SK-N-SH (cell line): ENCODE data around the gene FGGY. TPM values are rescaled to one million over a fixed set of nuclear protein-coding genes. Genes with fewer than 3 reads are reported as not detected.

Source experiments
- CTCF ChIA-PET: fragments of 300-600, 350-600 bp; formaldehyde crosslinking; extraction: SDS; loops from one replicate; lab custom pipeline; 2021; lab: Yijun Ruan, JAX
- POLR2A ChIA-PET: fragments of 350-600 bp; sonication (Branson Sonifier 250); formaldehyde crosslinking; extraction: SDS; loops from one replicate; lab custom pipeline; 2020; ENCODE audit warnings: antibody characterized with exemption, inconsistent platforms; lab: Yijun Ruan, JAX
- DNase-seq: peaks from one replicate; pipeline ENCODE4 v3.0.0; 2012
- H2AFZ ChIP-seq: fragments of 200-600 bp; sonication (generic); 2 replicates; pipeline ENCODE4 v1.8.1; 2016; ENCODE audit warnings: antibody characterized with exemption, mild to moderate bottlenecking, low read depth
- H3F3A ChIP-seq: fragments of 200-600 bp; sonication (generic); replicated peaks from 2 replicates; pipeline ENCODE3; 2016; ENCODE audit warnings: antibody characterized with exemption, mild to moderate bottlenecking; ENCODE audit not compliant: insufficient read depth
- H3K27ac ChIP-seq, 2 experiments: fragments of 200-500 bp in 1 of 2; fragments of 200-600 bp in 1 of 2; sonication (Bioruptor generic) in 1 of 2; sonication (generic), shearing (Covaris generic) in 1 of 2; 2 replicates each; pipeline versions ENCODE4 v1.5.1 to v1.6.1; 2014 to 2016; ENCODE audit warnings: low read depth in 2 of 2, inconsistent platforms in 1 of 2, low read length in 1 of 2, mild to moderate bottlenecking in 1 of 2, mixed read lengths in 1 of 2
- H3K27me3 ChIP-seq: fragments of 200-600 bp; sonication (generic), shearing (Covaris generic); 2 replicates; pipeline ENCODE4 v1.6.1; 2016; ENCODE audit warnings: mixed run types; ENCODE audit not compliant: insufficient read depth
- H3K36me3 ChIP-seq, 2 experiments: fragments of 200-500 bp in 1 of 2; fragments of 200-600 bp in 1 of 2; sonication (Bioruptor generic) in 1 of 2; sonication (generic) in 1 of 2; replicated peaks in 1 of 2; 2 replicates each; pipeline versions ENCODE3 to v1.5.1; 2014 to 2016; ENCODE audit warnings: low read length in 1 of 2, mild to moderate bottlenecking in 1 of 2; ENCODE audit not compliant: insufficient read depth in 2 of 2, control insufficient read depth in 1 of 2
- H3K4me1 ChIP-seq, 2 experiments: fragments of 200-500 bp in 1 of 2; fragments of 200-600 bp in 1 of 2; sonication (Bioruptor generic) in 1 of 2; sonication (generic), shearing (Covaris generic) in 1 of 2; 2 replicates each; pipeline versions ENCODE4 v1.5.1 to v1.6.1; 2014 to 2016; ENCODE audit warnings: low read depth in 1 of 2, low read length in 1 of 2, mixed run types in 1 of 2; ENCODE audit not compliant: insufficient read depth in 2 of 2, control insufficient read depth in 1 of 2
- H3K4me2 ChIP-seq: fragments of 200-600 bp; sonication (generic), shearing (Covaris generic); 2 replicates; pipeline ENCODE4 v1.6.1; 2017; ENCODE audit warnings: mixed run types
- H3K4me3 ChIP-seq, 2 experiments: fragments of 200-500 bp in 1 of 2; fragments of 200-600 bp in 1 of 2; sonication (Bioruptor generic) in 1 of 2; sonication (generic), shearing (Covaris generic) in 1 of 2; 2 replicates each; pipeline versions ENCODE4 v1.5.1 to v1.8.1; 2014 to 2016; ENCODE audit warnings: low read depth in 2 of 2, inconsistent platforms in 1 of 2, low read length in 1 of 2, mild to moderate bottlenecking in 1 of 2, mixed read lengths in 1 of 2, moderate library complexity in 1 of 2
- H3K79me2 ChIP-seq: fragments of 200-600 bp; sonication (generic); 2 replicates; pipeline ENCODE4 v1.8.1; 2017; ENCODE audit warnings: mild to moderate bottlenecking; ENCODE audit not compliant: insufficient read depth
- H3K9ac ChIP-seq: fragments of 200-600 bp; sonication (generic); 2 replicates; pipeline ENCODE4 v1.6.1; 2017; ENCODE audit warnings: mixed run types
- H3K9me2 ChIP-seq: fragments of 200-600 bp; sonication (generic); 2 replicates; pipeline ENCODE4 v1.6.1; 2017; ENCODE audit warnings: mixed run types
- H3K9me3 ChIP-seq: fragments of 200-600 bp; sonication (generic); 2 replicates; pipeline ENCODE4 v1.6.1; 2017; ENCODE audit warnings: mixed run types, mild to moderate bottlenecking, moderate library complexity
- H4K20me1 ChIP-seq: fragments of 200-600 bp; sonication (generic); 2 replicates; pipeline ENCODE4 v1.6.1; 2017; ENCODE audit warnings: mild to moderate bottlenecking, mixed run types; ENCODE audit not compliant: insufficient read depth
- EP300 ChIP-seq, 2 experiments: IDR thresholded peaks; 2 replicates each; pipeline versions ENCODE4 v1.4.0 to v1.6.1; 2012; ENCODE audit warnings: borderline replicate concordance in 1 of 2, low read depth in 1 of 2, low read length in 1 of 2
- EZH2phosphoT487 ChIP-seq: fragments of 200-600 bp; sonication (generic); IDR thresholded peaks from 2 replicates; pipeline ENCODE4 v1.6.1; 2017; ENCODE audit warnings: low read depth, mixed run types, mild to moderate bottlenecking, antibody characterized with exemption, moderate library complexity, borderline replicate concordance
- FOXM1 ChIP-seq: IDR thresholded peaks from 2 replicates; pipeline ENCODE4 v1.4.0; 2012; ENCODE audit warnings: low read depth, mild to moderate bottlenecking
- GABPA ChIP-seq: IDR thresholded peaks from 2 replicates; pipeline ENCODE4 v1.4.0; 2012; ENCODE audit warnings: low read depth, mild to moderate bottlenecking
- JUND ChIP-seq: IDR thresholded peaks from 2 replicates; pipeline ENCODE4 v1.4.0; 2012
- NRF1 ChIP-seq: IDR thresholded peaks from 2 replicates; pipeline ENCODE4 v1.6.1; 2012; ENCODE audit warnings: low read depth, mild to moderate bottlenecking, low read length
- RAD21 ChIP-seq: IDR thresholded peaks from 2 replicates; pipeline ENCODE4 v1.6.1; 2012; ENCODE audit warnings: mild to moderate bottlenecking, low read length
- RFX5 ChIP-seq: IDR thresholded peaks from 2 replicates; pipeline ENCODE4 v1.6.1; 2012; ENCODE audit warnings: mild to moderate bottlenecking, improper control_type of control experiment, low read length
- ZBTB33 ChIP-seq: IDR thresholded peaks from 2 replicates; pipeline ENCODE4 v1.4.0; 2012; ENCODE audit warnings: low read depth, borderline replicate concordance
- WGBS: methylation state at CpG from one replicate; pipeline ENCODE4 v1.1.6; 2017; ENCODE audit warnings: low lambda C conversion rate; 5-methylcytosine and 5-hydroxymethylcytosine counted together
- polyA plus RNA-seq, 3 experiments: library from polyadenylated mRNA; depleted of rRNA; stranded (reverse); fragments of >200 nt; gene quantifications; 2 replicates each; pipeline ENCODE4 v1.2.3, GENCODE V29; 2012
- TF ChIP-seq, protein P1 (sequence below): IDR thresholded peaks from 2 replicates; pipeline ENCODE4 v1.4.0; 2012; ENCODE audit warnings: low read depth, borderline replicate concordance
- TF ChIP-seq, protein P2 (sequence below): IDR thresholded peaks from 2 replicates; pipeline ENCODE4; 2012

The FGGY gene
- polyA plus RNA-seq, 1 of the 3 experiments (the other 2 are of a cell fraction), result 10.3 TPM

DNA sequence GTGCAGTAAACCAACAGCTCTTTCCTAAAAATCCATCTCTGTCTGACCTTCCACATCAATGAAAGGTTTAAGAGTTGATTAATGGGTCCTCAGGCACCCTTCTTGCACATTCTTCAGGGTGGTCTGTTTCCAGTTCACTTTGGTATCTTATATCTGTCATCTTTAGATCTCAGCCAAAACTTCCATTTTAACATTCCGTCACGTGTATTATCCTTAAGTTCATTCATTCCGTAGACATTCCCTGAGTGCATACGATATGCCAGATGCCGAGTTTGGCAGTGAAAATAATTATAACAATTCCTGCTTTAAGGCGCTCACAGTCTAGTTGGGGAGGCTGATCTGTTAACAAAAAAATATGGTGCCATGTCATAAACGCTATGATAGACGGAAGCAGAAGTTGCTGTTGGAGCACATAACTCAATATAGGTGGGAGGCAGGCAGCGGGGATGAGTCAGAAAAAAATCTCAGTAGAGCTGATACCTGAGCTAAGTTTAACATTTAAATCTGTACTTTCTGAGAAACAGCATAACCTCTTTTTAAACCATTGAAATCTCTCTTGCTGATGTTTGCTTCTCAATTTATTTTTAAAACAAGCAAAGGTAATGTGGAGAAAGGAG, 458.3 kb downstream of the FGGY start:
- DNase-seq, result no peak
- Histone ChIP-seq H3K36me3 (no peaks in the 10 kb centered on the region), H3K4me2 (no peak overlapping the region), H3K4me3 (no peak overlapping the region), H3K9me3 (no peaks in the 10 kb centered on the region)
- TF ChIP-seq RAD21, result no peak
- no peak for TF ChIP-seq RFX5
- TF ChIP-seq JUND, result no peak
- TF ChIP-seq, all 33 proteins: peak for 0
- Histone ChIP-seq H2AFZ (no peak overlapping the region), H3K79me2 (no peaks in the 10 kb centered on the region), H3K4me1 (peaks cover 3 to 14% of the 10 kb centered on the region in 2 experiments), H3K9me2 (no peaks in the 10 kb centered on the region), H3F3A (peaks cover 4% of the 10 kb centered on the region), H4K20me1 (no peaks in the 10 kb centered on the region), H3K9ac (no peak overlapping the region), H3K27me3 (no peaks in the 10 kb centered on the region), H3K27ac (no peak overlapping the region)
- 91% methylated on average over 9 of the region's 9 CpGs for WGBS
- POLR2A ChIA-PET, result no interaction called here
- CTCF ChIA-PET, result interaction anchor here (1.6 to 2.2 kb wide), 3 partner anchors 39 to 1014 kb away, joined by 5 to 10 read pairs (median 6); no protein-coding TSS in a partner anchor

- peaks cover 3 to 7% of the 10 kb centered on the region in 2 experiments; a peak in 3 of 4 replicates for H3K4me1 ChIP-seq
- CTCF ChIA-PET, result interaction anchor here (2.2 to 2.6 kb wide), 2 partner anchors 9 to 41 kb away, joined by 6 to 37 read pairs; no protein-coding TSS in a partner anchor
- no peaks in the 10 kb centered on the region for H3K9me2 ChIP-seq
- no peak overlapping the region for H2AFZ ChIP-seq
- no peaks in the 10 kb centered on the region for H3K36me3 ChIP-seq
- H3K4me2 ChIP-seq, result no peak overlapping the region
- POLR2A ChIA-PET, result no interaction called here
- H3K27ac ChIP-seq, result no peak overlapping the region
- H3F3A ChIP-seq, result no peaks in the 10 kb centered on the region
- no peaks in the 10 kb centered on the region for H4K20me1 ChIP-seq
- H3K27me3 ChIP-seq, result no peaks in the 10 kb centered on the region
- no peak for DNase-seq
- no peak overlapping the region for H3K9ac ChIP-seq
- no peak overlapping the region for H3K4me3 ChIP-seq
- H3K79me2 ChIP-seq, result no peaks in the 10 kb centered on the region
- TF ChIP-seq EZH2phosphoT487 (no peak), NRF1 (no peak), RAD21 (no peak), GABPA (no peak), ZBTB33 (no peak), EP300 (IDR thresholded peaks at IDR 0.05; ENCODE audit: borderline replicate concordance in 1 of 2, low read depth in 1 of 2, low read length in 1 of 2) (no peak), FOXM1 (no peak)
- TF ChIP-seq, protein P1, sequence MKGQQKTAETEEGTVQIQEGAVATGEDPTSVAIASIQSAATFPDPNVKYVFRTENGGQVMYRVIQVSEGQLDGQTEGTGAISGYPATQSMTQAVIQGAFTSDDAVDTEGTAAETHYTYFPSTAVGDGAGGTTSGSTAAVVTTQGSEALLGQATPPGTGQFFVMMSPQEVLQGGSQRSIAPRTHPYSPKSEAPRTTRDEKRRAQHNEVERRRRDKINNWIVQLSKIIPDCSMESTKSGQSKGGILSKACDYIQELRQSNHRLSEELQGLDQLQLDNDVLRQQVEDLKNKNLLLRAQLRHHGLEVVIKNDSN, result no peak
- TF ChIP-seq, protein P2, sequence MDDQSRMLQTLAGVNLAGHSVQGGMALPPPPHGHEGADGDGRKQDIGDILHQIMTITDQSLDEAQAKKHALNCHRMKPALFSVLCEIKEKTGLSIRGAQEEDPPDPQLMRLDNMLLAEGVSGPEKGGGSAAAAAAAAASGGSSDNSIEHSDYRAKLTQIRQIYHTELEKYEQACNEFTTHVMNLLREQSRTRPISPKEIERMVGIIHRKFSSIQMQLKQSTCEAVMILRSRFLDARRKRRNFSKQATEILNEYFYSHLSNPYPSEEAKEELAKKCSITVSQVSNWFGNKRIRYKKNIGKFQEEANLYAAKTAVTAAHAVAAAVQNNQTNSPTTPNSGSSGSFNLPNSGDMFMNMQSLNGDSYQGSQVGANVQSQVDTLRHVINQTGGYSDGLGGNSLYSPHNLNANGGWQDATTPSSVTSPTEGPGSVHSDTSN, result no peak
- WGBS, result 88% methylated on average over 4 of the region's 4 CpGs
- no peaks in the 10 kb centered on the region for H3K9me3 ChIP-seq
Observed at GRCh38 chr1:59757197-59757747, 460.4 kb downstream of the FGGY start.
